HG03442 (cell line): Measurements from ENCODE around the gene INPP5A.

ENCODE experiments used
- ATAC-seq: cut with Tn5 transposase; IDR thresholded peaks from one replicate; pipeline ENCODE4 v1.9.1; 2021; ENCODE audit warnings: mild to moderate bottlenecking, moderate library complexity; ENCODE audit not compliant: unreplicated experiment

The INPP5A gene

GRCh38 chr10:132608511-132609195, 71.1 kb downstream of the INPP5A start:
- ATAC-seq, result no peak

- no peak for ATAC-seq
Measured at GRCh38 chr10:132609211-132609610, 71.6 kb downstream of the INPP5A start.

GRCh38 chr10:132610071-132610701, 72.6 kb downstream of the INPP5A start:
- no peak for ATAC-seq

GRCh38 chr10:132611026-132611910, 73.7 kb downstream of the INPP5A start:
- no peak for ATAC-seq

GRCh38 chr10:132611986-132612385, 74.4 kb downstream of the INPP5A start:
- ATAC-seq, result no peak

DNA sequence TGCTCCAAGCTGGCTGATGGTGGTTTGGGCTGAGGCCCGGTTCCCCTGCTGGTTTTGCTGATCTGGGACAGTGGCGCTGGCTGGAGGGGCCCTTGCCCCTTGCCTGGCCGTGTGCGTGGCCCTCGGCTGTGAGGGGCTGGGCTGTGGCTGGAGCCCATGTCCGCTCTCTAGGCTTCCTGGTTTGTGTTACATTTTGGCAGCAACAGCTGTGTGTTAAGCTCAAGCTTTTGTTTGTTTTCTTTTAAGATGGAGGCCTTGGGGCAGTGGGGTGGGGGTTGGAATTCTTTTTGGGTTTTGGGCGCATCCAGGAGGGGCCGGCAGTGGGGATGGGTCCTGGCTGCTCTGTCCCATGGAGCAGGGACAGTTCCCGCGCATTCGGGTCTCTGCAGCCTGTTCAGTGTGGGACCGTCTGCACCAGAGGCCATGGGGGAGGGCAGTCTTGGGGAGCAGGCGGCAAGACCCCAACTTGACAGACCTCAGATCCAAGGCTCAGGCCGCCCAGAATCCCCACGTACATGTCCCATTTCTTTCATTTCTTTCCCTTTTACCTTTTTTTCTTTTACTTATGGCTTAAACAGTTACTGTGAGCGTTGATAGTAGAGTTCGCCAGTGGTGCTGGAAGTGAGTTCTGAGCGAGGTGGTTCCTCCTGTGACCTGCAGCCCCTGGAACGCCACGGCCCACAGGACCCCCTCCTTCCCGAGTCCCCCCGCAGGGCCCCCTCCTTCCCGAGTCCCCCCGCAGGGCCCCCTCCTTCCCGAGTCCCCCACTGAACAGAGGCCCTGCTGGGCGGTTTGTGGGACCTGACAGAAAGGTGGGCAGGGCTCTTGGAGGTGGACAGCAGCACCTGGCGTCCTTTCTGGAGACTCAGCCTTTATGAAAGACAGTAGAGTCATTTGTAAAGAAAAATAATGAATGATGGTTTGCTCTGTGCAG, 75.3 kb downstream of the INPP5A start:
- ATAC-seq, result no peak

- ATAC-seq, result no peak
Measured at GRCh38 chr10:132613566-132614348, 76.2 kb downstream of the INPP5A start.

- no peak for ATAC-seq
Measured at GRCh38 chr10:132614431-132615340, 77.1 kb downstream of the INPP5A start.

DNA sequence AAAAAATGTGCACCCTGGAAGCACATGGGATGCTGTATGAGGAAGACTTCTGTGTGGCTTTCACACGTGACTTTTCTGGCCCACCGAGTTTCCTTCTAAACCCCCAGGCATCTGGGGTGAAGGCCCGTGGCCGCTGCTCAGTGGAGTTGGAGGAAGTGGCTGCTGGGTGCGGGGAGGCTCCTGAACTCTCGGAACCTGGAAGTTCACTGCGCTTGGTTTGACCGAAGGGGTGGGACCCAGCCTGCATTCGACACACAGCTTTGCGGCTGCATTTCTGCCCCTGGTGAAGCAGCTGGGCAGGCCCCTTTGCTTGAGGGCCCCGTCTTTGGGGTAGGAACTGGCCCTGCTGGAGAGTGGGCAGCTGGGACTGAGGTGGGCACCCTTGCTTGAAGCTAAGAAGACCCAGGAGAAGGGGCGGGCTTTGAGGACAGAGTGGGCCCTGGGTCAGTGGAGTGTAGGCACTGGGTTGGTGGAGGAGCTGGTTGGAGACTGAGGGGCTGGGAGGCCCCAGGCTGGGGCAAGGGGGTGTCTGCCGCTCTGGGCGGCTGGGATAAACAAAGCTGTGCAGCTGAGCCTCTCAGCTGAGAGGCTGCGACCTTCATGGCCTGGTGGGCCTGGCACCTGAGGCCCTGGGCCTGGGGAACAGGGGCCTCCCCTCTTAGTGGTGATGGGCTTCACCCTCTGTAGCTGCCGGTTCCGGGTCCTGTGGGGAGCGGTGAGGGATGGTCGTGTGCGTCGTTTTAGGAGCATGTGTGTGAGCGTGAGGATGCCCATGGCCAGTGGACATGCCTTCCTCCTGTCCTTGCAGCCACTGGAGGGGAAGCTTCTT, 78.0 kb downstream of the INPP5A start:
- no peak for ATAC-seq

GRCh38 chr10:132616170-132616995, 78.8 kb downstream of the INPP5A start:
- ATAC-seq, result no peak

DNA sequence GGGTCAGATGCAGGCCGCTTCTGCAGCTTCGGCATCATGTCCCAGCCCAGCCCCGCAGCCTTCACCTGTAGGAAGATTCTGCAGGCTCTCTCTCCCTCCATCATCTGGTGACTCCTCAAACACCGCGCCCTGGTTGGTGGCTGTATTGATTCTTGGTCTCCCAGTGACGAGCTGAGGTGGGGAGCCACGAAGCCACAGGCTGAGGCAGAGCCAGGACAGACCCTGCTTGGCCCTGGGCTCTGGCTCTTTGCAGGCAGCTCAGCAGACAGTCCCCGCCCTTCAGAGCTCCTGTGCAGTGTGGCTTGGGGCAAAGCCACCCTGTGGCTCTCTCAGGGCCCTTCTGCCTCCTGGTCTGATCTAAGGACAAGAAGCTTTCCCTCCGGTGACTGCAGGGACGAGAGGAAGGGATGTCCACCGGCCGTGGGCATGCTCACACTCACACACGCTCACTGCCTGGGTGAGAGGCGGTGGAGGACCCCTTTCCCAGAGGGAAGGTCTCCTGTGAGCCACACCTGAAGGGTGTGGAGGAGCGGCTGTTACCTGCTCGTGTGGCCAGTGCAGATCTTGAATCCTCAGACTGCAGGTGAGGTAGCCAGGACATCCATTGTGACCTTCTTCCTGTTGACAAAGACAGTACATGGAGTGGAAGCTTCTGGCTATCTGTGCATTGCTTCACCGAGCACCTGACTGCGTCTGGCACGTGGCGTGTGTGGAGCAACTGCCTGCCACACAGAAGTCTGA, 79.6 kb downstream of the INPP5A start:
- ATAC-seq, result no peak

DNA sequence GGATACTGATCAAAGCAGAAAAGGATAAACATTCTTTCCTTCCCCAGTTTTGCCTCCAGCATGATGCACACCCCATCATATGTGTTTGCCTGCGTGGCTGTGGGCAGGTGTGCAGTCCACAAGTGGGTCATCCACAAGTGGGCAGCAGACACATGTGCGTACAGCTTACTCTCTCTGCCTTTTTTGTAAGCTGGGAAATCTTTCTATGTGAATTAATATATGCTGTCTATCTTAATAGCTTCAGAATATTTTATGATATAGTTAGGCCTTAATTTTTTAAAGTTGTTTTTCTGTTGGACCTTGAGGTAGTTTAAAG, 80.1 kb downstream of the INPP5A start:
- no peak for ATAC-seq

GRCh38 chr10:132618158-132618919, 80.8 kb downstream of the INPP5A start:
- no peak for ATAC-seq

GRCh38 chr10:132619927-132620326, 82.3 kb downstream of the INPP5A start:
- no peak for ATAC-seq

DNA sequence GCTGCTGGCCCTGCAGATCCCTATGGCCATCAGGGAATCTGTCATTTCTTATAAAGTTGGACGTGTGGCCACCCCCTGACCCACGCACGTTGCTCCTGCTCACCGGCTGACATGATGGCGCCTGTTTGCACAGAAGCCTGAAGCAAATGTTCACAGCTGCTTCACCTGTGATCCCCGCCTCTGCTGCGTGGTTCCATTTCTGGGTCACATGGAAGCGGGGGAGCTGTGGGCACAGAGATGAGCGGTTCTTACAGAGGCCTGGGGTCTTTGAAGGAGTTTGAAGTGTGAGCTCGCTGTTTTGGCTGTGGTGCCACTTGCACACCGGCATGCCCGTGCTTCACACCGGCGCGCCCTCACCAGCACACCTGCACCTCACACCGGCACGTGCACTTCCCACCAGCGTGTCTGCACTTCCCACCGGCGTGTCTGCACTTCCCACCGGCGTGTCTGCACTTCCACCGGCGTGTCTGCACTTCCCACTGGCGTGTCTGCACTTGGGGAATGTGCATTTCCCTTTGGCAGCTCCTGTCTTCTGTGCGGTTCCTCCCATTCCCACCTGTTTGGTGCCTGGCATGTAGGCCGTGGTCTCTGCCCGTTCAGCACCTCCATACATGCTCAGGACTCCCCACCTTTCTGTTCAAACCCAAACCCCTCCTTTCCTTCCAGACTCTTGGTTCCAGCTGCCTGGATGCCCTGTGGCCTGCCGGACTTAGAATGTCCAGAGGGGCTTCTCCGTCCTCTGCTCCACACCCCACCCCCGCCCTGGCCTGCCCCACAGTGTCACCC, 86.7 kb downstream of the INPP5A start:
- no peak for ATAC-seq
